Measurements from ENCODE around the gene ANKRD33B. TPM values are rescaled to one million over a fixed set of nuclear protein-coding genes. Genes with fewer than 3 reads are reported as not detected.

The ANKRD33B gene
- total and polyA plus RNA-seq, 2 of the 13 experiments (the other 11 are each of a cell fraction or from before 2014, with no cell fraction given): 0.02 TPM; not detected in 1

GRCh38 chr5:10593531-10594181 is 29.8 kb downstream of the ANKRD33B start:
- 39% methylated on average over 7 of the region's 7 CpGs for WGBS (ENCODE audit: low lambda C conversion rate)
- TF ChIP-seq, protein P1, sequence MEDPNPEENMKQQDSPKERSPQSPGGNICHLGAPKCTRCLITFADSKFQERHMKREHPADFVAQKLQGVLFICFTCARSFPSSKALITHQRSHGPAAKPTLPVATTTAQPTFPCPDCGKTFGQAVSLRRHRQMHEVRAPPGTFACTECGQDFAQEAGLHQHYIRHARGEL (CRISPR knock-in tag; IDR thresholded peaks at IDR 0.05): no peak
- TF ChIP-seq ZNF550 (CRISPR knock-in tag; IDR thresholded peaks at IDR 0.05; ENCODE audit: borderline replicate concordance): no peak
- no peak for TF ChIP-seq SMC3 (IDR thresholded peaks at IDR 0.05; ENCODE audit: low read length)
- no peak for TF ChIP-seq ZBTB8A (CRISPR knock-in tag; IDR thresholded peaks at IDR 0.05; ENCODE audit: borderline replicate concordance, low read depth)
- TF ChIP-seq, protein P2, sequence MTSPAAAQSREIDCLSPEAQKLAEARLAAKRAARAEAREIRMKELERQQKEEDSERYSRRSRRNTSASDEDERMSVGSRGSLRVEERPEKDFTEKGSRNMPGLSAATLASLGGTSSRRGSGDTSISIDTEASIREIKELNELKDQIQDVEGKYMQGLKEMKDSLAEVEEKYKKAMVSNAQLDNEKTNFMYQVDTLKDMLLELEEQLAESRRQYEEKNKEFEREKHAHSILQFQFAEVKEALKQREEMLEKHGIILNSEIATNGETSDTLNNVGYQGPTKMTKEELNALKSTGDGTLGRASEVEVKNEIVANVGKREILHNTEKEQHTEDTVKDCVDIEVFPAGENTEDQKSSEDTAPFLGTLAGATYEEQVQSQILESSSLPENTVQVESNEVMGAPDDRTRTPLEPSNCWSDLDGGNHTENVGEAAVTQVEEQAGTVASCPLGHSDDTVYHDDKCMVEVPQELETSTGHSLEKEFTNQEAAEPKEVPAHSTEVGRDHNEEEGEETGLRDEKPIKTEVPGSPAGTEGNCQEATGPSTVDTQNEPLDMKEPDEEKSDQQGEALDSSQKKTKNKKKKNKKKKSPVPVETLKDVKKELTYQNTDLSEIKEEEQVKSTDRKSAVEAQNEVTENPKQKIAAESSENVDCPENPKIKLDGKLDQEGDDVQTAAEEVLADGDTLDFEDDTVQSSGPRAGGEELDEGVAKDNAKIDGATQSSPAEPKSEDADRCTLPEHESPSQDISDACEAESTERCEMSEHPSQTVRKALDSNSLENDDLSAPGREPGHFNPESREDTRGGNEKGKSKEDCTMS (CRISPR knock-in tag; conservative IDR thresholded peaks at IDR 0.05): no peak
- no peak for TF ChIP-seq GTF3A (CRISPR knock-in tag; conservative IDR thresholded peaks at IDR 0.05)
- no peak for TF ChIP-seq ZNF703 (CRISPR knock-in tag; IDR thresholded peaks at IDR 0.05; ENCODE audit: borderline replicate concordance)
- no peak for TF ChIP-seq DMAP1 (CRISPR knock-in tag; IDR thresholded peaks at IDR 0.05)
- Histone ChIP-seq H3K27me3 (ENCODE audit: control insufficient read depth in 1 of 2, insufficient read depth in 2 of 2, low read length in 2 of 2) (no peaks in the 10 kb centered on the region), H3K27ac (ENCODE audit: extremely low read length, insufficient read depth, low read length) (no peak overlapping the region), H2AFZ (ENCODE audit: low read length) (no peak overlapping the region), H3K4me3 (replicated peaks in 1 of 3; ENCODE audit: insufficient read depth in 1 of 3, low read depth in 2 of 3, low read length in 3 of 3) (no peak overlapping the region), H3K9ac (ENCODE audit: insufficient read depth, low read depth, low read length) (no peak overlapping the region), H3K79me2 (ENCODE audit: insufficient read depth, low read length) (no peaks in the 10 kb centered on the region), H3K4me2 (ENCODE audit: low read depth, low read length) (no peak overlapping the region), H4K20me1 (ENCODE audit: insufficient read depth, low read length) (no peaks in the 10 kb centered on the region), H3K4me1 (ENCODE audit: insufficient read depth, low read length) (0 out of 2 replicates have a peak, but pooled peaks cover 16% of the 10 kb centered on the region), H3K9me3 (ENCODE audit: low read length) (no peaks in the 10 kb centered on the region), H3K36me3 (replicated peaks in 1 of 2; ENCODE audit: control insufficient read depth in 1 of 2, insufficient read depth in 2 of 2, low read length in 2 of 2) (no peaks in the 10 kb centered on the region)
- POLR2A ChIA-PET: no interaction called here
- no peak for FAIRE-seq
- CTCF ChIA-PET (ENCODE audit: low intra/inter-chr PET ratio, low total read pairs): no interaction called here
- no peak for DNase-seq (ENCODE audit: low spot score)
- no peak for ATAC-seq
- in situ Hi-C loops (cut with HindIII; ENCODE audit: extremely low pct_ligation_motif_present, low pct_unique_long_range_greater_than_20kb) (no loop called here), intact Hi-C loops (cut with micrococcal nuclease; ENCODE audit: unreplicated experiment) (no loop called here)
- no TSS peak for BruUV-seq (replicated peaks)
